SK-N-SH (cell line): ENCODE measurements around the gene VKORC1L1.
"Not testable (repeated sequence)": the region's sequence is repeated elsewhere in the genome, so short reads cannot be mapped to it uniquely, and the experiment has no call there.

Experiments
- EP300 ChIP-seq, 2 experiments: IDR thresholded peaks; 2 replicates each; pipeline versions ENCODE4 v1.4.0 to v1.6.1; 2012; ENCODE audit warnings: borderline replicate concordance in 1 of 2, low read depth in 1 of 2, low read length in 1 of 2
- FOSL2 ChIP-seq: IDR thresholded peaks from 2 replicates; pipeline ENCODE4 v1.4.0; 2012; ENCODE audit warnings: low read depth, mild to moderate bottlenecking, moderate library complexity, borderline replicate concordance
- FOXJ3 ChIP-seq: sonication (generic); formaldehyde crosslinking; IDR thresholded peaks from 2 replicates; pipeline ENCODE4 v1.5.1; 2020; ENCODE audit warnings: mild to moderate bottlenecking, missing genetic modification reagents
- JUND ChIP-seq: IDR thresholded peaks from 2 replicates; pipeline ENCODE4 v1.4.0; 2012
- POLR2AphosphoS5 ChIP-seq: IDR thresholded peaks from 2 replicates; pipeline ENCODE4 v1.6.1; 2012; ENCODE audit warnings: low read depth, low read length
- RAD21 ChIP-seq: IDR thresholded peaks from 2 replicates; pipeline ENCODE4 v1.6.1; 2012; ENCODE audit warnings: mild to moderate bottlenecking, low read length
- RCOR1 ChIP-seq: fragments of 150-350 bp; IDR thresholded peaks from 2 replicates; pipeline ENCODE4 v1.6.1; 2017; ENCODE audit warnings: antibody characterized with exemption, low read length
- SMC3 ChIP-seq: IDR thresholded peaks from 2 replicates; pipeline ENCODE4 v1.6.1; 2012; ENCODE audit warnings: low read depth, low read length, improper control_type of control experiment
- TAF1 ChIP-seq: IDR thresholded peaks from 2 replicates; pipeline ENCODE4 v1.6.1; 2012; ENCODE audit warnings: low read depth, mild to moderate bottlenecking, low read length, moderate library complexity, borderline replicate concordance
- YY1 ChIP-seq: IDR thresholded peaks from 2 replicates; pipeline ENCODE4 v1.4.0; 2012; ENCODE audit warnings: low read depth, mild to moderate bottlenecking
- TF ChIP-seq, protein P1 (sequence below): fragments of 200-600 bp; sonication (generic); IDR thresholded peaks from 2 replicates; pipeline ENCODE4 v1.6.1; 2017; ENCODE audit warnings: antibody characterized with exemption, mild to moderate bottlenecking, moderate library complexity
- TF ChIP-seq, protein P2 (sequence below): IDR thresholded peaks from 2 replicates; pipeline ENCODE4 v1.6.1; 2012; ENCODE audit warnings: mild to moderate bottlenecking, low read depth, low read length, moderate library complexity

DNA sequence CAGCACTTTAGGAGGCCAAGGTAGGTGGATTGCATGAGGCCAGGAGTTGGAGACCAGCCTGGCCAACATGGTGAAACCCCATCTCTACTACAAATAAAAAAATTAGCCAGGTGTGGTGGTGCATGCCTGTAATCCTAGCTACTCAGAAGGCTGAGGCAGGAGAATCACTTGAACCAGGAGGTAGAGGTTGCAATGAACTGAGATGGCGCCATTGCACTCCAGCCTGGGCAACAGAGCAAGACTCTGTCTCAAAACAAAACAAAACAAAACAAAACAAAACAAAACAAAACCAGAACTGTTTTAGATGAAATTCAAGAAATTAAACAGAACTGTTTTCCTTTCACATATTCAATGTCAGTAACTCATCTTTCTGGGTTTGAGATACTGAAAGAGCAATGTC, 115.6 kb downstream of the VKORC1L1 start:
- not testable (repeated sequence) for TF ChIP-seq TAF1; JUND; EP300 (IDR thresholded peaks at IDR 0.05; ENCODE audit: borderline replicate concordance in 1 of 2, low read depth in 1 of 2, low read length in 1 of 2); YY1; SMC3; RAD21; POLR2AphosphoS5; FOSL2; RCOR1; FOXJ3 (CRISPR knock-in tag)
- TF ChIP-seq, protein P1, sequence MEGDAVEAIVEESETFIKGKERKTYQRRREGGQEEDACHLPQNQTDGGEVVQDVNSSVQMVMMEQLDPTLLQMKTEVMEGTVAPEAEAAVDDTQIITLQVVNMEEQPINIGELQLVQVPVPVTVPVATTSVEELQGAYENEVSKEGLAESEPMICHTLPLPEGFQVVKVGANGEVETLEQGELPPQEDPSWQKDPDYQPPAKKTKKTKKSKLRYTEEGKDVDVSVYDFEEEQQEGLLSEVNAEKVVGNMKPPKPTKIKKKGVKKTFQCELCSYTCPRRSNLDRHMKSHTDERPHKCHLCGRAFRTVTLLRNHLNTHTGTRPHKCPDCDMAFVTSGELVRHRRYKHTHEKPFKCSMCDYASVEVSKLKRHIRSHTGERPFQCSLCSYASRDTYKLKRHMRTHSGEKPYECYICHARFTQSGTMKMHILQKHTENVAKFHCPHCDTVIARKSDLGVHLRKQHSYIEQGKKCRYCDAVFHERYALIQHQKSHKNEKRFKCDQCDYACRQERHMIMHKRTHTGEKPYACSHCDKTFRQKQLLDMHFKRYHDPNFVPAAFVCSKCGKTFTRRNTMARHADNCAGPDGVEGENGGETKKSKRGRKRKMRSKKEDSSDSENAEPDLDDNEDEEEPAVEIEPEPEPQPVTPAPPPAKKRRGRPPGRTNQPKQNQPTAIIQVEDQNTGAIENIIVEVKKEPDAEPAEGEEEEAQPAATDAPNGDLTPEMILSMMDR, result not testable (repeated sequence)
- TF ChIP-seq, protein P2, sequence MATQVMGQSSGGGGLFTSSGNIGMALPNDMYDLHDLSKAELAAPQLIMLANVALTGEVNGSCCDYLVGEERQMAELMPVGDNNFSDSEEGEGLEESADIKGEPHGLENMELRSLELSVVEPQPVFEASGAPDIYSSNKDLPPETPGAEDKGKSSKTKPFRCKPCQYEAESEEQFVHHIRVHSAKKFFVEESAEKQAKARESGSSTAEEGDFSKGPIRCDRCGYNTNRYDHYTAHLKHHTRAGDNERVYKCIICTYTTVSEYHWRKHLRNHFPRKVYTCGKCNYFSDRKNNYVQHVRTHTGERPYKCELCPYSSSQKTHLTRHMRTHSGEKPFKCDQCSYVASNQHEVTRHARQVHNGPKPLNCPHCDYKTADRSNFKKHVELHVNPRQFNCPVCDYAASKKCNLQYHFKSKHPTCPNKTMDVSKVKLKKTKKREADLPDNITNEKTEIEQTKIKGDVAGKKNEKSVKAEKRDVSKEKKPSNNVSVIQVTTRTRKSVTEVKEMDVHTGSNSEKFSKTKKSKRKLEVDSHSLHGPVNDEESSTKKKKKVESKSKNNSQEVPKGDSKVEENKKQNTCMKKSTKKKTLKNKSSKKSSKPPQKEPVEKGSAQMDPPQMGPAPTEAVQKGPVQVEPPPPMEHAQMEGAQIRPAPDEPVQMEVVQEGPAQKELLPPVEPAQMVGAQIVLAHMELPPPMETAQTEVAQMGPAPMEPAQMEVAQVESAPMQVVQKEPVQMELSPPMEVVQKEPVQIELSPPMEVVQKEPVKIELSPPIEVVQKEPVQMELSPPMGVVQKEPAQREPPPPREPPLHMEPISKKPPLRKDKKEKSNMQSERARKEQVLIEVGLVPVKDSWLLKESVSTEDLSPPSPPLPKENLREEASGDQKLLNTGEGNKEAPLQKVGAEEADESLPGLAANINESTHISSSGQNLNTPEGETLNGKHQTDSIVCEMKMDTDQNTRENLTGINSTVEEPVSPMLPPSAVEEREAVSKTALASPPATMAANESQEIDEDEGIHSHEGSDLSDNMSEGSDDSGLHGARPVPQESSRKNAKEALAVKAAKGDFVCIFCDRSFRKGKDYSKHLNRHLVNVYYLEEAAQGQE, result not testable (repeated sequence)
